ENCODE measurements around the gene CASP7. TPM values are rescaled to one million over a fixed set of nuclear protein-coding genes. Genes with fewer than 3 reads are reported as not detected.

Gene CASP7
- total and polyA plus RNA-seq, 12 donors, result 5.6 to 22.3 (median 7.8) TPM

- no peak overlapping the region for H3K27ac ChIP-seq
Measured at GRCh38 chr10:113732160-113732881, 52.6 kb downstream of the CASP7 start.

GRCh38 chr10:113732966-113733365 is 53.3 kb downstream of the CASP7 start:
- Histone ChIP-seq H3K4me3 (no peak overlapping the region), H3K4me1 (no peaks in the 10 kb centered on the region), H3K27ac (no peak overlapping the region), H3K9me3 (peaks cover 0 to 6% (median 0%) of the 10 kb centered on the region in 11 donors), H3K27me3 (peaks cover 0 to 4% (median 0%) of the 10 kb centered on the region in 7 donors), H3K36me3 (peaks cover 0 to 48% (median 12%) of the 10 kb centered on the region in 9 donors)
- intact Hi-C loops (cut with DNase I), result no loop called here
- no peak for ATAC-seq
- 75 to 85% methylated on average over 4 of the region's 4 CpGs for WGBS, 2 donors
- TF ChIP-seq CTCF (IDR thresholded peaks at IDR 0.05), result no peak
- DNase-seq, result no peak

More at GRCh38 chr10:113732160-113732881, 52.6 kb downstream of the CASP7 start:
- TF ChIP-seq CTCF (IDR thresholded peaks at IDR 0.05), result no peak
- no peak for ATAC-seq
- no peak overlapping the region for H3K4me3 ChIP-seq
- intact Hi-C loops (cut with DNase I), result no loop called here
- peaks cover 0 to 53% (median 12%) of the 10 kb centered on the region in 9 donors for H3K36me3 ChIP-seq
- H3K27me3 ChIP-seq, result no peaks in the 10 kb centered on the region
- H3K4me1 ChIP-seq, result no peaks in the 10 kb centered on the region
- DNase-seq, result no peak
- WGBS, 2 donors, result 91 to 92% methylated on average over 9 of the region's 9 CpGs
- H3K9me3 ChIP-seq, result peaks cover 0 to 6% (median 0%) of the 10 kb centered on the region in 11 donors

- WGBS, 2 donors, result 96 to 97% methylated on average over 4 of the region's 4 CpGs
- Histone ChIP-seq H3K36me3 (peaks cover 0 to 41% (median 12%) of the 10 kb centered on the region in 9 donors), H3K9me3 (peaks cover 0 to 6% (median 0%) of the 10 kb centered on the region in 11 donors), H3K27me3 (peaks cover 0 to 10% (median 0%) of the 10 kb centered on the region in 7 donors), H3K27ac (no peak overlapping the region), H3K4me1 (no peaks in the 10 kb centered on the region), H3K4me3 (no peak overlapping the region)
- ATAC-seq (no peak), DNase-seq (no peak)
- no peak for TF ChIP-seq CTCF (IDR thresholded peaks at IDR 0.05)
- intact Hi-C loops (cut with DNase I), result no loop called here
Measured at GRCh38 chr10:113733635-113734034, 53.9 kb downstream of the CASP7 start.

GRCh38 chr10:113735913-113736312 is 56.2 kb downstream of the CASP7 start:
- no peaks in the 10 kb centered on the region for H3K9me3 ChIP-seq
- 24 to 36% methylated on average over 2 of the region's 2 CpGs for WGBS, 2 donors
- intact Hi-C loops (cut with DNase I), result no loop called here
- no peak overlapping the region for H3K27ac ChIP-seq
- ATAC-seq, result no peak
- DNase-seq, result no peak
- peaks cover 0 to 12% (median 4%) of the 10 kb centered on the region in 7 donors for H3K27me3 ChIP-seq
- no peak for TF ChIP-seq CTCF (IDR thresholded peaks at IDR 0.05)
- H3K36me3 ChIP-seq, result peaks cover 0 to 18% (median 0%) of the 10 kb centered on the region in 9 donors
- H3K4me1 ChIP-seq, result no peaks in the 10 kb centered on the region
- no peak overlapping the region for H3K4me3 ChIP-seq

Measured in heart right ventricle (tissue), 16 donors.